GM12878 (cell line): Measurements from ENCODE around the gene KCNS3. TPM values are rescaled to one million over a fixed set of nuclear protein-coding genes. Genes with fewer than 3 reads are reported as not detected.

Source experiments
- ATAC-seq: fragments of 200-7000 bp; cut with Tn5 transposase; 3 replicates; pipeline ENCODE4 v1.9.1; 2020; ENCODE audit warnings: mild to moderate bottlenecking, moderate library complexity
- BruUV-seq: library from RNA; stranded (reverse); fragments of 400-500 nt; replicated peaks from 2 replicates; lab custom pipeline; 2021; lab: Mats Ljungman, UMichigan
- CTCF ChIA-PET: fragments of 300-600 bp; sonication (Branson Sonifier 250); formaldehyde crosslinking; extraction: SDS; loops from one replicate; lab custom pipeline; 2021; ENCODE audit warnings: inconsistent platforms; lab: Yijun Ruan, JAX
- POLR2A ChIA-PET: fragments of 350-600 bp; formaldehyde crosslinking; extraction: SDS; loops from one replicate; lab custom pipeline; 2021; ENCODE audit warnings: inconsistent platforms; lab: Charles Lee
- RAD21 ChIA-PET: fragments of 300-600 bp; sonication (Branson Sonifier 250); formaldehyde crosslinking; loops from one replicate; lab custom pipeline; 2023; ENCODE audit warnings: antibody characterized with exemption; ENCODE audit not compliant: unreplicated experiment; lab: Charles Lee
- SMC1A ChIA-PET: fragments of 300-600 bp; sonication (Branson Sonifier 250); formaldehyde crosslinking; loops from one replicate; lab custom pipeline; 2023; ENCODE audit not compliant: unreplicated experiment, uncharacterized antibody; lab: Charles Lee
- DNase-seq: peaks from one replicate; pipeline ENCODE4 v3.0.0-alpha.2; 2011; ENCODE audit warnings: low read depth, low spot score
- FAIRE-seq: peaks from 3 replicates; lab custom pipeline; 2011; peaks lifted over from hg19 to GRCh38; lab: Jason Lieb, UNC
- H2AFZ ChIP-seq: 2 replicates; pipeline ENCODE4 v1.6.0; 2011; ENCODE audit warnings: low read depth, low read length, control low read depth; ENCODE audit not compliant: control insufficient read depth
- H3K27ac ChIP-seq: 2 replicates; pipeline ENCODE4 v1.5.1; 2011; ENCODE audit warnings: control low read depth; ENCODE audit not compliant: control insufficient read depth, insufficient read depth
- H3K27me3 ChIP-seq, 2 experiments: replicated peaks in 1 of 2; 2 replicates each; pipeline versions ENCODE4 v1.6.0 to v1.6.1; 2011; ENCODE audit warnings: low read length in 1 of 2; ENCODE audit not compliant: control insufficient read depth in 2 of 2, insufficient read depth in 2 of 2
- H3K36me3 ChIP-seq, 2 experiments: 2 replicates each; pipeline ENCODE4 v1.5.1; 2011; ENCODE audit warnings: low read length in 1 of 2; ENCODE audit not compliant: control insufficient read depth in 2 of 2, insufficient read depth in 2 of 2
- H3K4me1 ChIP-seq: 2 replicates; pipeline ENCODE4 v1.6.1; 2011; ENCODE audit warnings: mild to moderate bottlenecking, low read length, moderate library complexity, mixed read lengths; ENCODE audit not compliant: control insufficient read depth, insufficient read depth
- H3K4me2 ChIP-seq: 2 replicates; pipeline ENCODE4 v1.6.0; 2011; ENCODE audit warnings: control low read depth; ENCODE audit not compliant: control insufficient read depth, insufficient read depth
- H3K4me3 ChIP-seq: fragments of 200-600 bp; sonication (generic); 2 replicates; pipeline ENCODE4 v1.5.1; 2016
- H3K79me2 ChIP-seq: 2 replicates; pipeline ENCODE4 v1.6.0; 2011; ENCODE audit warnings: low read length; ENCODE audit not compliant: control insufficient read depth, insufficient read depth
- H3K9ac ChIP-seq: 2 replicates; pipeline ENCODE4 v1.8.0; 2011; ENCODE audit warnings: low read length, control low read depth, mixed read lengths; ENCODE audit not compliant: control insufficient read depth, insufficient read depth
- H3K9me3 ChIP-seq: replicated peaks from 3 replicates; pipeline ENCODE4 v1.5.1; 2011; ENCODE audit warnings: mild to moderate bottlenecking, low read length; ENCODE audit not compliant: control insufficient read depth, insufficient read depth
- H4K20me1 ChIP-seq: 2 replicates; pipeline ENCODE4 v1.6.0; 2011; ENCODE audit not compliant: control insufficient read depth, insufficient read depth
- BCL3 ChIP-seq: IDR thresholded peaks from 2 replicates; pipeline ENCODE4 v1.6.1; 2011; ENCODE audit warnings: borderline replicate concordance, low read depth, mild to moderate bottlenecking, moderate library complexity, low read length; ENCODE audit not compliant: insufficient read depth, poor library complexity, severe bottlenecking
- CTCF ChIP-seq, 3 experiments: IDR thresholded peaks in 2 of 3; conservative IDR thresholded peaks in 1 of 3; 2 replicates each; pipeline ENCODE4 v1.5.1; 2011; ENCODE audit warnings: low read depth in 3 of 3, low read length in 3 of 3, mild to moderate bottlenecking in 3 of 3, control low read depth in 2 of 3, moderate library complexity in 2 of 3, inconsistent platforms in 1 of 3, mixed read lengths in 1 of 3; ENCODE audit not compliant: control insufficient read depth in 2 of 3, insufficient read depth in 1 of 3; ENCODE audit errors: extremely low read depth in 1 of 3
- DPF2 ChIP-seq: fragments of 450-650 bp; IDR thresholded peaks from 2 replicates; pipeline ENCODE4 v1.6.1; 2017; ENCODE audit warnings: mild to moderate bottlenecking
- KDM1A ChIP-seq: fragments of 200-600 bp; sonication (generic); IDR thresholded peaks from 2 replicates; pipeline ENCODE4 v1.6.1; 2016; ENCODE audit warnings: borderline replicate concordance
- MEF2B ChIP-seq: fragments of 450-650 bp; IDR thresholded peaks from 2 replicates; pipeline ENCODE4 v1.6.1; 2018; ENCODE audit warnings: mild to moderate bottlenecking, moderate library complexity; ENCODE audit not compliant: partially characterized antibody, poor library complexity, severe bottlenecking
- MLLT1 ChIP-seq: fragments of 450-650 bp; IDR thresholded peaks from 2 replicates; pipeline ENCODE4 v1.6.1; 2016; ENCODE audit warnings: mild to moderate bottlenecking
- MYB ChIP-seq: fragments of 150-350 bp; IDR thresholded peaks from 2 replicates; pipeline ENCODE4 v1.6.1; 2014; ENCODE audit warnings: mild to moderate bottlenecking, low read depth, low read length, borderline replicate concordance
- NR2C2 ChIP-seq: IDR thresholded peaks from 2 replicates; pipeline ENCODE4 v1.6.1; 2011; ENCODE audit warnings: borderline replicate concordance, low read depth; ENCODE audit not compliant: control insufficient read depth, insufficient read length
- POU2F2 ChIP-seq: IDR thresholded peaks from 3 replicates; pipeline ENCODE4 v1.6.1; 2011; ENCODE audit warnings: low read depth, mild to moderate bottlenecking, low read length, borderline replicate concordance
- RCOR1 ChIP-seq: conservative IDR thresholded peaks from 2 replicates; pipeline ENCODE4 v1.6.1; 2012; ENCODE audit warnings: low read depth, low read length, improper control_type of control experiment
- SMARCA5 ChIP-seq: fragments of 450-650 bp; IDR thresholded peaks from 2 replicates; pipeline ENCODE4 v1.6.1; 2017; ENCODE audit warnings: mild to moderate bottlenecking
- SUPT20H ChIP-seq: IDR thresholded peaks from 2 replicates; pipeline ENCODE4 v1.6.1; 2011; ENCODE audit warnings: low read depth, mild to moderate bottlenecking, low read length, moderate library complexity, borderline replicate concordance; ENCODE audit not compliant: control insufficient read depth
- USF2 ChIP-seq: IDR thresholded peaks from 2 replicates; pipeline ENCODE4 v1.6.1; 2011; ENCODE audit warnings: low read depth, low read length, improper control_type of control experiment, borderline replicate concordance
- WGBS: methylation state at CpG from one replicate; pipeline ENCODE4 v1.1.6; 2016; ENCODE audit warnings: low lambda C conversion rate; ENCODE audit not compliant: insufficient replicate concordance, insufficient coverage; ENCODE audit errors: missing lambda C conversion rate; 5-methylcytosine and 5-hydroxymethylcytosine counted together
- in situ Hi-C: fragments of 300-500 bp; cut with MboI; formaldehyde crosslinking; loops from 9 replicates; pipeline ENCODE4 v1.14.3; 2018; ENCODE audit warnings: mixed read lengths
- intact Hi-C: fragments of 100-400 bp; cut with micrococcal nuclease; formaldehyde crosslinking; loops from one replicate; pipeline ENCODE4 v1.14.2; 2022; ENCODE audit not compliant: unreplicated experiment
- polyA plus RNA-seq, 11 experiments: library from polyadenylated mRNA; depleted of rRNA in 4 of 11; unstranded in 6 of 11; stranded (reverse) in 5 of 11; fragments of >200 nt; fragmentation: Nextera tagmentation in 4 of 11; fragmentation: Illumina TruSeq in 1 of 11; extraction: Ambion mirVana in 4 of 11; extraction: Trizol in 1 of 11; gene quantifications; 1 replicate in 1 of 11; 2 replicates in 10 of 11; pipeline versions ENCODE4 v1.2.1 to v1.2.3, GENCODE V29; 2011 to 2016; ENCODE audit warnings: inconsistent platforms in 2 of 11, missing spikeins in 2 of 11, low read depth in 1 of 11
- total RNA-seq, 4 experiments: library from RNA; depleted of rRNA in 3 of 4; stranded (reverse); fragments of >200 nt in 3 of 4; fragmentation: Illumina TruSeq in 1 of 4; extraction: Trizol in 1 of 4; gene quantifications; 2 replicates each; pipeline versions ENCODE4 v1.2.1 to v1.2.3, GENCODE V29; 2013 to 2021

The KCNS3 gene
- total and polyA plus RNA-seq, 10 of the 15 experiments (the other 5 are each of a cell fraction or from before 2014, with no cell fraction given): not detected

GRCh38 chr2:17899871-17900270 lies 21.4 kb downstream of the KCNS3 start:
- H2AFZ ChIP-seq: no peak overlapping the region
- TF ChIP-seq KDM1A: no peak
- TF ChIP-seq RCOR1: no peak
- TF ChIP-seq USF2: no peak
- no peak for TF ChIP-seq POU2F2
- no peak for TF ChIP-seq DPF2
- no peak for TF ChIP-seq MEF2B
- no peak for TF ChIP-seq BCL3
- no peak for TF ChIP-seq NR2C2
- TF ChIP-seq MLLT1: no peak
- no peak for TF ChIP-seq MYB
- no peak for TF ChIP-seq SMARCA5
- TF ChIP-seq CTCF (IDR thresholded peaks at IDR 0.05 in 2 of 3, conservative IDR thresholded peaks at IDR 0.05 in 1 of 3; ENCODE audit: control insufficient read depth in 2 of 3, extremely low read depth in 1 of 3, insufficient read depth in 1 of 3, low read depth in 3 of 3, low read length in 3 of 3): no peak
- no peak for TF ChIP-seq SUPT20H
- TF ChIP-seq, all 136 proteins: peak for 0
- ChIA-PET SMC1A (no interaction called here), RAD21 (interaction anchor here (1.0 kb wide), 1 partner anchor 182 kb away, joined by 3 read pairs; no protein-coding TSS in a partner anchor), POLR2A (no interaction called here), CTCF (no interaction called here)
- ATAC-seq (no peak), DNase-seq (no peak), FAIRE-seq (no peak)
- H3K36me3 ChIP-seq: no peaks in the 10 kb centered on the region
- H3K4me3 ChIP-seq: no peak overlapping the region
- intact Hi-C loops (no loop called here), in situ Hi-C loops (no loop called here)
- no peak overlapping the region for H3K9ac ChIP-seq
- no peak overlapping the region for H3K4me2 ChIP-seq
- no peaks in the 10 kb centered on the region for H4K20me1 ChIP-seq
- H3K4me1 ChIP-seq: no peaks in the 10 kb centered on the region
- no TSS peak for BruUV-seq
- peaks cover 0 to 2% of the 10 kb centered on the region in 2 experiments; a peak in 1 of 4 replicates for H3K27me3 ChIP-seq
- no peaks in the 10 kb centered on the region for H3K9me3 ChIP-seq
- no peak overlapping the region for H3K27ac ChIP-seq
- 61% methylated on average over 4 of the region's 4 CpGs for WGBS
- no peaks in the 10 kb centered on the region for H3K79me2 ChIP-seq
